MM.1S (cell line): ENCODE measurements around the gene NCKAP5.

Source experiments
- DNase-seq: peaks from one replicate; pipeline ENCODE4 v3.0.0-alpha.2; 2015
- H2AFZ ChIP-seq: fragments of 300-600 bp; sonication (generic); 2 replicates; pipeline ENCODE4 v1.6.0; 2016; ENCODE audit warnings: antibody characterized with exemption, low read length
- H3F3A ChIP-seq: fragments of 300-600 bp; sonication (generic); 2 replicates; pipeline ENCODE4 v1.6.1; 2016; ENCODE audit warnings: mild to moderate bottlenecking, antibody characterized with exemption, low read length, moderate library complexity, mixed read lengths; ENCODE audit not compliant: insufficient read depth
- H3K27ac ChIP-seq: fragments of 300-600 bp; sonication (generic); 2 replicates; pipeline ENCODE4 v1.5.1; 2016; ENCODE audit warnings: mild to moderate bottlenecking, low read length
- H3K27me3 ChIP-seq: fragments of 300-600 bp; sonication (generic); replicated peaks from 2 replicates; pipeline ENCODE4 v1.6.0; 2016; ENCODE audit warnings: low read length; ENCODE audit not compliant: insufficient read depth
- H3K36me3 ChIP-seq: fragments of 300-600 bp; sonication (generic); replicated peaks from 2 replicates; pipeline ENCODE4 v1.6.1; 2016; ENCODE audit warnings: mild to moderate bottlenecking, low read length, mixed read lengths; ENCODE audit not compliant: insufficient read depth
- H3K4me1 ChIP-seq: fragments of 300-600 bp; sonication (generic); 2 replicates; pipeline ENCODE4 v1.6.1; 2016; ENCODE audit warnings: low read length, mixed read lengths
- H3K4me2 ChIP-seq: fragments of 300-600 bp; sonication (generic); 2 replicates; pipeline ENCODE4 v1.6.0; 2016; ENCODE audit warnings: low read depth, low read length
- H3K4me3 ChIP-seq: fragments of 300-600 bp; sonication (generic); 2 replicates; pipeline ENCODE4 v1.5.1; 2016; ENCODE audit warnings: low read length, mixed read lengths
- H3K79me2 ChIP-seq: fragments of 300-600 bp; sonication (generic); 2 replicates; pipeline ENCODE4 v1.6.1; 2016; ENCODE audit warnings: mixed run types, low read length, mixed read lengths
- H3K9ac ChIP-seq: fragments of 300-600 bp; sonication (generic); 2 replicates; pipeline ENCODE4 v1.6.1; 2016; ENCODE audit warnings: low read length, mixed read lengths
- H3K9me2 ChIP-seq: fragments of 300-600 bp; sonication (generic); replicated peaks from 2 replicates; pipeline ENCODE4 v1.6.1; 2016; ENCODE audit warnings: mild to moderate bottlenecking, low read length, mixed read lengths; ENCODE audit not compliant: insufficient read depth
- H3K9me3 ChIP-seq: fragments of 300-600 bp; sonication (generic); replicated peaks from 2 replicates; pipeline ENCODE4 v1.6.1; 2016; ENCODE audit warnings: mild to moderate bottlenecking, low read length, mixed read lengths; ENCODE audit not compliant: insufficient read depth
- H4K20me1 ChIP-seq: fragments of 300-600 bp; sonication (generic); 2 replicates; pipeline ENCODE4 v1.6.1; 2016; ENCODE audit warnings: mild to moderate bottlenecking, low read length, moderate library complexity, mixed read lengths; ENCODE audit not compliant: insufficient read depth
- EZH2 ChIP-seq: fragments of 300-600 bp; sonication (generic); optimal IDR thresholded peaks from 2 replicates; pipeline ENCODE3; 2017; ENCODE audit warnings: low read depth, mild to moderate bottlenecking, antibody characterized with exemption, low read length, mixed read lengths
- EZH2phosphoT487 ChIP-seq: fragments of 300-600 bp; sonication (generic); IDR thresholded peaks from 2 replicates; pipeline ENCODE4 v1.6.1; 2018; ENCODE audit warnings: antibody characterized with exemption, low read length
- TF ChIP-seq, protein P1 (sequence below): fragments of 300-600 bp; sonication (generic); IDR thresholded peaks from 2 replicates; pipeline ENCODE4 v1.5.1; 2016; ENCODE audit warnings: antibody characterized with exemption, low read length, mixed read lengths

Gene NCKAP5

DNA sequence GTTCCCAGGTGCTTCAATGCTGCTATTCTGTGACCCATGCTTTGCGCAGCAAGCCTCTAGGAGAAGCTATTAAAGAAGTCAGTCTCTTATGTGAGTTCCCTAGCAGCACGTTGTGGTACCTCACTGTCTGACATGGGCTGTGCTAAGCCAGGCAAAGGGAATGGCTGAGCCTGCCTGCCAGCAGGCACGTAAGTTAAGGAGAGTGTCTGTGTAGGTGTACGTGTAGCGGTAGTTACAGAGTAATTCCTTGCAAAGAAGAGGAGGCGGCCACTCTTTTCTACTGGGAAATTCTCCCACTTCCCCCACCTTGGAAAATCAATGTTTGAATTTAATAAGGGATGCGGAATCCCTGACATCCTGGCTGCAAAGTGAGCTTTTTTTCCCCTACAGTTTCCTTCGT is 774.7 kb downstream of the NCKAP5 start:
- no peak overlapping the region for H2AFZ ChIP-seq
- H3F3A ChIP-seq, result no peaks in the 10 kb centered on the region
- H3K79me2 ChIP-seq, result no peaks in the 10 kb centered on the region
- H3K27ac ChIP-seq, result no peak overlapping the region
- no peak overlapping the region for H3K9ac ChIP-seq
- no peaks in the 10 kb centered on the region for H3K36me3 ChIP-seq
- H4K20me1 ChIP-seq, result no peaks in the 10 kb centered on the region
- no peaks in the 10 kb centered on the region for H3K27me3 ChIP-seq
- TF ChIP-seq EZH2, result no peak
- TF ChIP-seq EZH2phosphoT487, result no peak
- TF ChIP-seq, protein P1, sequence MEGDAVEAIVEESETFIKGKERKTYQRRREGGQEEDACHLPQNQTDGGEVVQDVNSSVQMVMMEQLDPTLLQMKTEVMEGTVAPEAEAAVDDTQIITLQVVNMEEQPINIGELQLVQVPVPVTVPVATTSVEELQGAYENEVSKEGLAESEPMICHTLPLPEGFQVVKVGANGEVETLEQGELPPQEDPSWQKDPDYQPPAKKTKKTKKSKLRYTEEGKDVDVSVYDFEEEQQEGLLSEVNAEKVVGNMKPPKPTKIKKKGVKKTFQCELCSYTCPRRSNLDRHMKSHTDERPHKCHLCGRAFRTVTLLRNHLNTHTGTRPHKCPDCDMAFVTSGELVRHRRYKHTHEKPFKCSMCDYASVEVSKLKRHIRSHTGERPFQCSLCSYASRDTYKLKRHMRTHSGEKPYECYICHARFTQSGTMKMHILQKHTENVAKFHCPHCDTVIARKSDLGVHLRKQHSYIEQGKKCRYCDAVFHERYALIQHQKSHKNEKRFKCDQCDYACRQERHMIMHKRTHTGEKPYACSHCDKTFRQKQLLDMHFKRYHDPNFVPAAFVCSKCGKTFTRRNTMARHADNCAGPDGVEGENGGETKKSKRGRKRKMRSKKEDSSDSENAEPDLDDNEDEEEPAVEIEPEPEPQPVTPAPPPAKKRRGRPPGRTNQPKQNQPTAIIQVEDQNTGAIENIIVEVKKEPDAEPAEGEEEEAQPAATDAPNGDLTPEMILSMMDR, result no peak
- no peak overlapping the region for H3K4me3 ChIP-seq
- no peaks in the 10 kb centered on the region for H3K4me1 ChIP-seq
- H3K9me3 ChIP-seq, result no peaks in the 10 kb centered on the region
- H3K9me2 ChIP-seq, result no peaks in the 10 kb centered on the region
- no peak overlapping the region for H3K4me2 ChIP-seq
- DNase-seq, result no peak

DNA sequence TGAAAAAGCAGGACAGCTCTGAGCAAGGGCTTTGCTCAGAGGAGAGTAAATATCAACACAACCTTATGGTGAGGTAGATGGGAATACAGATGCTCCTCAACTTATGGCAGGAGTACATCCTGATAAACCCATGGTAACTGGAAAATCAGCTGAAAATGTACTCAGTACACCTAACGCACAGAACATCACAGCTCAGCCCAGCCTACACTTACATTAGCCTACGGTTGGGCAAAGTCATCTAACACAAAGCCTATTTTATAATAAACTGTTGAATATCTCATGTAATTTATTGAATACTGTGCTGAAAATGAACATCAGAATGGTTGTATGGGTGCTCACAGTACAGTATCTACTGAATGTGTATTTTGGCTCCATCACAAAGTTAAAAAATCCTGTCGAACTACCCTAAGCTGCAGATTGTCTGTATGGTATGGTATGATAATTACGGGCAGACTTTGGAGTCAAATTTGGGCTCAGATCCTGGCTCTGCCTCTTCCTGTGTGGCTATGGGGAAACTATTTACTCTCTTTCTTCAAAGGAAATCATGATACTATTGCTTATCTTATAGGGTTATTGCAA is 778.0 kb downstream of the NCKAP5 start:
- H3K4me1 ChIP-seq, result no peaks in the 10 kb centered on the region
- no peak overlapping the region for H2AFZ ChIP-seq
- H3K9ac ChIP-seq, result no peak overlapping the region
- no peak overlapping the region for H3K4me3 ChIP-seq
- DNase-seq, result no peak
- H3K79me2 ChIP-seq, result no peaks in the 10 kb centered on the region
- no peak overlapping the region for H3K27ac ChIP-seq
- H3K27me3 ChIP-seq, result no peaks in the 10 kb centered on the region
- H4K20me1 ChIP-seq, result no peaks in the 10 kb centered on the region
- TF ChIP-seq EZH2phosphoT487, result no peak
- TF ChIP-seq, protein P1, result no peak
- TF ChIP-seq EZH2, result no peak
- no peak overlapping the region for H3K4me2 ChIP-seq
- H3K9me2 ChIP-seq, result no peaks in the 10 kb centered on the region
- H3K36me3 ChIP-seq, result no peaks in the 10 kb centered on the region
- no peaks in the 10 kb centered on the region for H3K9me3 ChIP-seq
- no peaks in the 10 kb centered on the region for H3F3A ChIP-seq

DNA sequence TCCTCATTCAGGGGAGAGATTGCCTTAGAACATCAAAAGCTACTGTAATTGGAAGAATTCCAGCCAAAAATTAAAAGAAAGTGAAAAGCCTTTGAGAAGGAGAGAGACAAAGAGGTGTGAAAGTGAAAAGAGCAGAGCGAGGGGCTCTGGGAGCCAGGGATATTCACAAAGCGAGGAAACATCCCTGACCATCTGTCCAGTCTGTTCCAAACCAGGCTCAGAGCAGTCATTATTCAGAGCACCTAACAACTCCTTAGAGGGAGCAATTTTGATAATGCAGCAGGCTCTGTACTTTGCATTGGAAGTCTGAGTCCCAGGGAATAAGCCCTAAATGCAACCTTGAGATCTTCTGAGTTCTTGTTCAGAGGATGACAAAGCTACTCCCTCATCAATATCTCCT is 779.2 kb downstream of the NCKAP5 start:
- Histone ChIP-seq H3K4me1 (no peaks in the 10 kb centered on the region), H3F3A (no peaks in the 10 kb centered on the region), H2AFZ (no peak overlapping the region), H3K9me3 (no peaks in the 10 kb centered on the region), H3K27me3 (no peaks in the 10 kb centered on the region), H3K4me2 (no peak overlapping the region), H3K9ac (no peak overlapping the region), H3K9me2 (no peaks in the 10 kb centered on the region), H3K36me3 (no peaks in the 10 kb centered on the region), H4K20me1 (no peaks in the 10 kb centered on the region), H3K4me3 (no peak overlapping the region), H3K79me2 (no peaks in the 10 kb centered on the region), H3K27ac (no peak overlapping the region)
- no peak for DNase-seq
- TF ChIP-seq EZH2 (no peak), EZH2phosphoT487 (no peak)
- TF ChIP-seq, protein P1, result no peak
